Caco-2 (cell line): ENCODE measurements around the gene DOK7. TPM values are rescaled to one million over a fixed set of nuclear protein-coding genes. Genes with fewer than 3 reads are reported as not detected.
A peak's percentile ranks its signal among the peaks of the same experiment; 100 is the strongest.

ENCODE experiments used
- BruUV-seq: library from RNA; stranded (reverse); fragments of 400-500 nt; replicated peaks from 2 replicates; lab custom pipeline; 2021; lab: Mats Ljungman, UMichigan
- CTCF ChIA-PET: fragments of 300-600 bp; sonication (Branson Sonifier 250); formaldehyde crosslinking; loops from one replicate; lab custom pipeline; 2022; ENCODE audit warnings: antibody characterized with exemption; lab: Charles Lee
- POLR2A ChIA-PET: fragments of 300-600 bp; sonication (Branson Sonifier 250); formaldehyde crosslinking; loops from one replicate; lab custom pipeline; 2022; ENCODE audit warnings: antibody characterized with exemption; lab: Charles Lee
- DNase-seq, 2 experiments: peaks; one replicate each; pipeline versions ENCODE4 v3.0.0 to v3.0.0-alpha.2; 2020 to 2022
- H3K27me3 ChIP-seq: replicated peaks from 2 replicates; pipeline ENCODE4 v1.6.0; 2011; ENCODE audit warnings: low read length; ENCODE audit not compliant: control insufficient read depth, insufficient read depth
- H3K36me3 ChIP-seq: 2 replicates; pipeline ENCODE4 v1.5.1; 2011; ENCODE audit warnings: low read length; ENCODE audit not compliant: control insufficient read depth, insufficient read depth
- H3K4me1 ChIP-seq: fragments of 250-450 bp; sonication (Bioruptor Pico); 2 replicates; pipeline ENCODE4 v1.5.1; 2020; ENCODE audit warnings: mild to moderate bottlenecking
- H3K4me3 ChIP-seq: 2 replicates; pipeline ENCODE4 v1.5.1; 2011; ENCODE audit warnings: low read depth, mild to moderate bottlenecking, control low read depth, low read length
- H3K9me3 ChIP-seq: fragments of 250-450 bp; sonication (Bioruptor Pico); 2 replicates; pipeline ENCODE4 v1.5.1; 2020; ENCODE audit warnings: mild to moderate bottlenecking, moderate library complexity
- H3K27ac Mint-ChIP-seq: one replicate; pipeline ENCODE4 v1.8.0; 2022; ENCODE audit warnings: mixed read lengths; ENCODE audit not compliant: unreplicated experiment
- H3K27me3 Mint-ChIP-seq: one replicate; pipeline ENCODE4 v1.8.0; 2022; ENCODE audit warnings: mixed read lengths; ENCODE audit not compliant: insufficient read depth, unreplicated experiment
- H3K36me3 Mint-ChIP-seq: one replicate; pipeline ENCODE4 v1.8.0; 2022; ENCODE audit warnings: mild to moderate bottlenecking, mixed read lengths; ENCODE audit not compliant: insufficient read depth, unreplicated experiment
- H3K4me1 Mint-ChIP-seq: one replicate; pipeline ENCODE4 v1.8.0; 2022; ENCODE audit warnings: low read depth, mixed read lengths; ENCODE audit not compliant: unreplicated experiment
- H3K4me3 Mint-ChIP-seq: one replicate; pipeline ENCODE4 v1.8.0; 2022; ENCODE audit warnings: mild to moderate bottlenecking, moderate library complexity, mixed read lengths; ENCODE audit not compliant: unreplicated experiment
- H3K9me3 Mint-ChIP-seq: one replicate; pipeline ENCODE4 v1.8.0; 2022; ENCODE audit warnings: mixed read lengths; ENCODE audit not compliant: unreplicated experiment
- CTCF ChIP-seq, 2 experiments: fragments of 200-600 bp in 1 of 2; IDR thresholded peaks; 1 replicate in 1 of 2; 2 replicates in 1 of 2; pipeline versions ENCODE4 v1.5.1 to v1.8.0; 2011 to 2022; ENCODE audit warnings: antibody characterized with exemption in 1 of 2, control low read depth in 1 of 2, inconsistent platforms in 1 of 2, low read depth in 1 of 2, low read length in 1 of 2, mild to moderate bottlenecking in 1 of 2, moderate library complexity in 1 of 2; ENCODE audit not compliant: insufficient read depth in 1 of 2, severe bottlenecking in 1 of 2, unreplicated experiment in 1 of 2
- intact Hi-C: fragments of 100-400 bp; cut with micrococcal nuclease; formaldehyde crosslinking; loops from one replicate; pipeline ENCODE4 v1.10.0; 2022; ENCODE audit not compliant: unreplicated experiment
- total RNA-seq: library from RNA; stranded (reverse); gene quantifications from 2 replicates; pipeline ENCODE4 v1.2.3, GENCODE V29; 2022

The DOK7 gene
- total RNA-seq, 1 experiment from 2014 or later = 0.29 TPM

GRCh38 chr4:3531318-3531878 lies 68.3 kb downstream of the DOK7 start:
- H3K4me3 Mint-ChIP-seq = peak overlapping the region; percentile 88
- ChIA-PET CTCF (no interaction called here), POLR2A (no interaction called here)
- Histone ChIP-seq H3K4me3 (peak overlapping the region; percentile 95), H3K4me1 (peaks cover 14% of the 10 kb centered on the region), H3K27me3 (no peaks in the 10 kb centered on the region), H3K9me3 (no peaks in the 10 kb centered on the region), H3K36me3 (peaks cover 4% of the 10 kb centered on the region)
- intact Hi-C loops = no loop called here
- H3K27me3 Mint-ChIP-seq = peaks cover 4% of the 10 kb centered on the region
- H3K4me1 Mint-ChIP-seq = peaks cover 7% of the 10 kb centered on the region
- peak overlapping the region; percentile 97 for H3K27ac Mint-ChIP-seq
- DNase-seq = no peak
- BruUV-seq = TSS peak; percentile 57
- TF ChIP-seq CTCF (IDR thresholded peaks at IDR 0.05; ENCODE audit: insufficient read depth in 1 of 2, low read depth in 1 of 2, low read length in 1 of 2, severe bottlenecking in 1 of 2, unreplicated experiment in 1 of 2) = no peak
- H3K9me3 Mint-ChIP-seq = peaks cover 10% of the 10 kb centered on the region
- H3K36me3 Mint-ChIP-seq = peaks cover 45% of the 10 kb centered on the region

- Mint-ChIP-seq H3K36me3 (peaks cover 45% of the 10 kb centered on the region), H3K4me3 (peak within 1 kb of the TSS; percentile 88), H3K9me3 (peaks cover 10% of the 10 kb centered on the region), H3K4me1 (peaks cover 7% of the 10 kb centered on the region), H3K27ac (peak within 1 kb of the TSS; percentile 97), H3K27me3 (peaks cover 4% of the 10 kb centered on the region)
- POLR2A ChIA-PET = no interaction called here
- H3K4me1 ChIP-seq = peaks cover 14% of the 10 kb centered on the region
- H3K27me3 ChIP-seq = no peaks in the 10 kb centered on the region
- no peak for TF ChIP-seq CTCF (IDR thresholded peaks at IDR 0.05; ENCODE audit: insufficient read depth in 1 of 2, low read depth in 1 of 2, low read length in 1 of 2, severe bottlenecking in 1 of 2, unreplicated experiment in 1 of 2)
- peak within 1 kb of the TSS; percentile 95 for H3K4me3 ChIP-seq
- intact Hi-C loops = no loop called here
- BruUV-seq = no TSS peak
- H3K9me3 ChIP-seq = no peaks in the 10 kb centered on the region
- CTCF ChIA-PET = no interaction called here
- peak; percentile 84 to 91 for DNase-seq
- peaks cover 4% of the 10 kb centered on the region for H3K36me3 ChIP-seq
These were observed 69.0 kb downstream of the DOK7 start, which contains the start of gene LRPAP1 for GRCh38 chr4:3531879-3532750. Gene LRPAP1, minus strand, starts transcription at chr4:3532422. Its CDS starts 10 bp downstream, at chr4:3532412.

GRCh38 chr4:3532751-3533422 lies 69.8 kb downstream of the DOK7 start:
- no peak for TF ChIP-seq CTCF (IDR thresholded peaks at IDR 0.05; ENCODE audit: insufficient read depth in 1 of 2, low read depth in 1 of 2, low read length in 1 of 2, severe bottlenecking in 1 of 2, unreplicated experiment in 1 of 2)
- H3K4me3 Mint-ChIP-seq = peak overlapping the region; percentile 88
- intact Hi-C loops = no loop called here
- H3K9me3 ChIP-seq = no peaks in the 10 kb centered on the region
- H3K27me3 Mint-ChIP-seq = peaks cover 4% of the 10 kb centered on the region
- peaks cover 44% of the 10 kb centered on the region for H3K36me3 Mint-ChIP-seq
- DNase-seq = no peak
- ChIA-PET POLR2A (no interaction called here), CTCF (no interaction called here)
- H3K4me3 ChIP-seq = peak overlapping the region; percentile 95
- peak overlapping the region; percentile 97 for H3K27ac Mint-ChIP-seq
- no peaks in the 10 kb centered on the region for H3K27me3 ChIP-seq
- peaks cover 10% of the 10 kb centered on the region for H3K9me3 Mint-ChIP-seq
- peaks cover 7% of the 10 kb centered on the region for H3K4me1 Mint-ChIP-seq
- H3K4me1 ChIP-seq = peaks cover 14% of the 10 kb centered on the region
- BruUV-seq = no TSS peak
- peaks cover 2% of the 10 kb centered on the region for H3K36me3 ChIP-seq
